Measurements from ENCODE around the gene SOAT1. TPM values are rescaled to one million over a fixed set of nuclear protein-coding genes. Genes with fewer than 3 reads are reported as not detected.
"Not testable (repeated sequence)": the region's sequence is repeated elsewhere in the genome, so short reads cannot be mapped to it uniquely, and the experiment has no call there.

SOAT1 gene
- total RNA-seq, 1 experiment from 2014 or later = 37.1 TPM

DNA sequence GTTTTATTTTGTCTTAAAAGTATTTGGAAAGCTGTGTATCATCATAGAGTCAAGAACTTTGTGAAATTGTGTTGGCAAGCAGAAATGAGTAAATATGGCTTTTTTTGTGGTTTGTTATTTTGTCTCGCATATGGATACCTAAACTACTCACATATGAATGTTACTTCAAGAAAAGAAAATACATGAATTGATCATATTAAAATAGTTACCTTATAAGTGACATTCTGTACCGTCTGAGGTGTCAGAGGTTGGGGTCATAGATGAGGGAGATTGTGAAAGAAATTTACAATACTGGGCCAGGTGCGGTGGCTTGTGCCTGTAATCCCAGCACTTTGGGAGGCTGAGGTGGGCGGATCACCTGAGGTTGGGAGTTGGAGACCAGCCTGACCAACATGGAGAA is 40.8 kb downstream of the SOAT1 start:
- no peak for DNase-seq (ENCODE audit: low read depth, low spot score)
- in situ Hi-C loops (cut with HindIII; ENCODE audit: low pct_unique_long_range_greater_than_20kb, low sequenced_read_pairs) = no loop called here

GRCh38 chr1:179337288-179337687 is 43.7 kb downstream of the SOAT1 start:
- DNase-seq (ENCODE audit: low read depth, low spot score) = no peak
- in situ Hi-C loops (cut with HindIII; ENCODE audit: low pct_unique_long_range_greater_than_20kb, low sequenced_read_pairs) = no loop called here

GRCh38 chr1:179337942-179338560 is 44.5 kb downstream of the SOAT1 start:
- in situ Hi-C loops (cut with HindIII; ENCODE audit: low pct_unique_long_range_greater_than_20kb, low sequenced_read_pairs) = no loop called here
- no peak for DNase-seq (ENCODE audit: low read depth, low spot score)

DNA sequence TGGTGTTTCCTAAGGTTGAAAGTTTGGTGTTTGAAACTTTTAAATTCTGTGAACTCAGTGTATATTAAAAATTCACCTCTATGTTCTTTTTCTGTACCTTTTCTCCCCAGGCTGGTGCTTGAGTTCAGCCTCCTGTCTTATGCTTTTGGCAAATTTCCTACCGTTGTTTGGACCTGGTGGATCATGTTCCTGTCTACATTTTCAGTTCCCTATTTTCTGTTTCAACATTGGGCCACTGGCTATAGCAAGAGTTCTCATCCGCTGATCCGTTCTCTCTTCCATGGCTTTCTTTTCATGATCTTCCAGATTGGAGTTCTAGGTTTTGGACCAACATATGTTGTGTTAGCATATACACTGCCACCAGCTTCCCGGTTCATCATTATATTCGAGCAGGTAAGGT is 47.3 kb downstream of the SOAT1 start:
- DNase-seq (ENCODE audit: low read depth, low spot score) = no peak
- in situ Hi-C loops (cut with HindIII; ENCODE audit: low pct_unique_long_range_greater_than_20kb, low sequenced_read_pairs) = no loop called here

DNA sequence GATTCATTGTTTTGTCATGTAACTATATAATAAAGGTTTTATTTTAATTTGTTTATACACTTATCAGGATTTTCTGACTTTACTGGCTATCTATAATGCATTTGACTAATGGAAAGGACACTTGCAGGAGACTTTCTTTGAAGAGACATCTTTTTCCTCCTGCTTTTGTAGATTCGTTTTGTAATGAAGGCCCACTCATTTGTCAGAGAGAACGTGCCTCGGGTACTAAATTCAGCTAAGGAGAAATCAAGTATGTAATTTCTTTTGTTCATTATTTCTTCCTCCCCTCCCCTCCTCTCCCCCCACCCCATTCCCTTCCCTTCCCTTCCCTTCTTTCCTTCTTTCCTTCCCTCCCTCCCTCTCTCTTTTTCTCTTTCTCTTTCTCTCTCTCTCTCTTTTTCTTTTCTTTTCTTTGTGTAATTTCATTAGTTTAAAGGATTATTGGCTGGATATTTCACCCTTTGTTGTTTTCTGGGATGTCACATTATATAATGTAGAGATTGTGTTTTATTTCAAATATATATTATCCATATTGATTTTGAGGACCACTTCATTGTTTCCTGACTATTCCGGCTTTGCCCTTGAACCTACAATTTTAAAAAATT is 48.4 kb downstream of the SOAT1 start:
- DNase-seq (ENCODE audit: low read depth, low spot score) = no peak
- in situ Hi-C loops (cut with HindIII; ENCODE audit: low pct_unique_long_range_greater_than_20kb, low sequenced_read_pairs) = no loop called here

DNA sequence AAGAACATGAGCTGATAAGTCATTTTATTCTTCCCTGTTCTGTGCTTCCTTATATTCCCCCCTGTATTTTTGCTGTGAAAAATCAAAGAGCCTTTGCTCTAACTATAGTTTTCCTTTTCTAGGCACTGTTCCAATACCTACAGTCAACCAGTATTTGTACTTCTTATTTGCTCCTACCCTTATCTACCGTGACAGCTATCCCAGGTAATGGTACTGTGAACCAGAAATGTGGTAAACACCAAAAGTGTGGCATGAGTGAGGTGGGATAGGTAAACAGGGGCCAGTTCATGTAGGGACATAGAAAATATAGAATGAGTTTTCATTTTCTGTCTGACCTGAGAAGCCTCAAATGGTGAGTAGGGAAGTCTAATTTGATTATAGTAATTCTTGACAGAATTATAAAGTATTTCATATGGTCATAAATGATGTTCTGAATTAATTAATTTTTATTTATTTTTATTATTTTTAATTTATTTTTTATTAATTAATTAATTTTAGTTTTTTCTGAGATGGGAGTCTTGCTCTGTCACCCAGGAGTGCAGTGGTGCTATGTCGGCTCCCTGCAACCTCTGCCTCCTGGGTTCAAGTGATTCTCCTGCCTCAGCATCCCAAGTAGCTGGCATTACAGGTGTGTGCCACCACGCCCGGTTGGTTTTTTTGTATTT is 49.3 kb downstream of the SOAT1 start:
- no peak for DNase-seq (ENCODE audit: low read depth, low spot score)
- in situ Hi-C loops (cut with HindIII; ENCODE audit: low pct_unique_long_range_greater_than_20kb, low sequenced_read_pairs) = no loop called here

GRCh38 chr1:179351281-179351680 is 57.7 kb downstream of the SOAT1 start:
- DNase-seq (ENCODE audit: low read depth, low spot score) = no peak
- in situ Hi-C loops (cut with HindIII; ENCODE audit: low pct_unique_long_range_greater_than_20kb, low sequenced_read_pairs) = no loop called here

- DNase-seq (ENCODE audit: low read depth, low spot score) = no peak
- in situ Hi-C loops (cut with HindIII; ENCODE audit: low pct_unique_long_range_greater_than_20kb, low sequenced_read_pairs) = no loop called here
These were observed 58.6 kb downstream of the SOAT1 start for GRCh38 chr1:179352236-179352635.

DNA sequence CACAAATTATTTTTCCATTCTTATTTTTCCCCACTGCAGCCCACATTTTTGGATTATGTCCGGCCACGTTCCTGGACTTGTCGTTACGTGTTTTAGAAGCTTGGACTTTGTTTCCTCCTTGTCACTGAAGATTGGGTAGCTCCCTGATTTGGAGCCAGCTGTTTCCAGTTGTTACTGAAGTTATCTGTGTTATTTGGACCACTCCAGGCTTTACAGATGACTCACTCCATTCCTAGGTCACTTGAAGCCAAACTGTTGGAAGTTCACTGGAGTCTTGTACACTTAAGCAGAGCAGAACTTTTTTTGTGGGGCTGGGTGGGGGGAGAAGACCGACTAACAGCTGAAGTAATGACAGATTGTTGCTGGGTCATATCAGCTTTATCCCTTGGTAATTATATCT is 59.9 kb downstream of the SOAT1 start:
- no peak for DNase-seq (ENCODE audit: low read depth, low spot score)
- in situ Hi-C loops (cut with HindIII; ENCODE audit: low pct_unique_long_range_greater_than_20kb, low sequenced_read_pairs) = no loop called here

GRCh38 chr1:179361631-179362030 is 68.0 kb downstream of the SOAT1 start:
- in situ Hi-C loops (cut with HindIII; ENCODE audit: low pct_unique_long_range_greater_than_20kb, low sequenced_read_pairs); DNase-seq (ENCODE audit: low read depth, low spot score): not testable (repeated sequence)

DNA sequence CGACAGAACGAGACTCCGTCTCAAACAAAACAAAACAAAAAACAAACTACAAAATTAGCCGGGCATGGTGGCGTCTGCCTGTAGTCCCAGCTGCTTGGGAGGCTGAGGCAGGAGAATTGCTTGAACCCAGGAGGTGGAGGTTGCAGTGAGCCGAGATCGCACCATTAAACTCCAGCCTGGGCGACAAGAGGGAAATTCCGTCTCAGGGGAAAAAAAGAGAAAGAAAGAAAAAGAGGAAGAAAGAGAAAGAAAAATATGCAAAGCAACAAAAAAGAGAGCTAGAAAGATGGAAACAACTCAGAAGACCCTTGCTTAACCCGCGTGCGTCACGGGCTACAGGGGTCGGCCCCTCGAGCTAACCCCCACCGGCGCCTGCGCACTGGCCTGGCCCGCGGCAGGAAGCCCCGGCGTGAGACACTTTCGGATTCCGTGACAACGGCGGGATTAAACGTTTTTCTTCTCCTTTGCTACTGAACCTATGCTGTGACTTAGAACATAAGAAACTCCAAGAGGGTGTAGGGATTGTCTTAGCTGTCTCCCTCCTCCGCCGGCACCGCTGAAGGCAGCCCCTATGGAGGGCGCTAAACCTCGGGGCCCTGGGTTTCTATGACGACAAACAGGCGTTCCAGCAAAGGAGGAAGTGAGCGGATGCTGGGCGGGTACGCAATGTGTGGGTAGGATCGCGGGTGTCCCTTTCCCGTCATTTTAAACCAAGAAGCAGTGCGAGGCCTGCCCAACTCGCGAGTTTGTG is 71.9 kb downstream of the SOAT1 start, which contains the start of gene AXDND1:
AXDND1 (plus strand) TSS at position 630 of the 751 bp plus-strand sequence. CDS start 539 bp downstream, outside the sequence.
- peak; percentile 90 for DNase-seq (ENCODE audit: low read depth, low spot score)
- in situ Hi-C loops (cut with HindIII; ENCODE audit: low pct_unique_long_range_greater_than_20kb, low sequenced_read_pairs) = no loop called here

GRCh38 chr1:179366093-179366800 is 72.7 kb downstream of the SOAT1 start:
- no peak for DNase-seq (ENCODE audit: low read depth, low spot score)
- in situ Hi-C loops (cut with HindIII; ENCODE audit: low pct_unique_long_range_greater_than_20kb, low sequenced_read_pairs) = no loop called here

DNA sequence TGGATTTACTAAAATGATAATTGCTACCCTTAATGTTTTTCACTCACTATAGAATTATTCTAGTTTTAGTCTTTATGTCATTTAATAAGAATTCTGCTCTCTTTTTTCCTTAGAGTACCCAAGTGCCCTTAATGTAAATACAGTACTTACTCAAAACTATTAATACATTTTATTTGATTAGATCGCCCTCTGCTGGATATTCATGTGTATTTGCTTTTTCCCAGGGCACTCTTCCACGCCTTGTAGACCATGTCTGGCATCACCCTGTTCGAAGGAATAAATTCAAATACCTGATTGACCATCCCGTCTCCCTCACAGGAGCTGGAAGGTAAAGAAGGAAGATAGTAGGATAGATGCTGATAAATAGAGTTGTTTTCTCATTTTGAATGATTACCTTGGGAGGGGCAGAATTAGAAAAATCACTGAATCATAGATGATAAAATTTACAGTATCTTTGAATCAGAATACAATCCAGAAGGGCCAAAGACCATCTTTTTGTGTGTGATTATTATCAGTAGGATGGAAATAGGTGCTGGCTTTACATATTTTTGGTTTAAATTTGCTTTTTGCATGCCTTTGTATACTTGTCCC is 76.2 kb downstream of the SOAT1 start:
- in situ Hi-C loops (cut with HindIII; ENCODE audit: low pct_unique_long_range_greater_than_20kb, low sequenced_read_pairs) = no loop called here
- DNase-seq (ENCODE audit: low read depth, low spot score) = peak; percentile 81

- in situ Hi-C loops (cut with HindIII; ENCODE audit: low pct_unique_long_range_greater_than_20kb, low sequenced_read_pairs) = no loop called here
- DNase-seq (ENCODE audit: low read depth, low spot score) = no peak
These were observed 78.6 kb downstream of the SOAT1 start for GRCh38 chr1:179372160-179372559.

DNA sequence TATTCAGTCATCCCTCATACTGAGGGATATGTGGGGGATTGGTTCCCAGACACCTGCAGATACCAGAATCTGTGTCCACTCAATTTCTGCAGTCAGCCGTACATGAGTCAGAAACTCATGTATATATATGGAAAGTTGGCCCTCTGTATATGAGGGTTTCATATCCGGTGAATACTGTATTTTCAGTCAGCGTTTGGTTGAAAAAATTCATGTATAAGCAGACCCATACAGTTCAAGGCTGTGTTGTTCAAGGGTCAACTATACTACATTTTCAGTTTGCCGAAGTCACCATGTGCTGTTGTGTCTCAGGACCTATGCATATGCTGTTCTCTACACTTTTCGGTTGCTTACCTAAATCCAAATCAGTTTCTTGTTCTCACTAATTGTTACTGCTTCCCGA is 82.6 kb downstream of the SOAT1 start:
- DNase-seq (ENCODE audit: low read depth, low spot score) = no peak
- in situ Hi-C loops (cut with HindIII; ENCODE audit: low pct_unique_long_range_greater_than_20kb, low sequenced_read_pairs) = no loop called here

DNA sequence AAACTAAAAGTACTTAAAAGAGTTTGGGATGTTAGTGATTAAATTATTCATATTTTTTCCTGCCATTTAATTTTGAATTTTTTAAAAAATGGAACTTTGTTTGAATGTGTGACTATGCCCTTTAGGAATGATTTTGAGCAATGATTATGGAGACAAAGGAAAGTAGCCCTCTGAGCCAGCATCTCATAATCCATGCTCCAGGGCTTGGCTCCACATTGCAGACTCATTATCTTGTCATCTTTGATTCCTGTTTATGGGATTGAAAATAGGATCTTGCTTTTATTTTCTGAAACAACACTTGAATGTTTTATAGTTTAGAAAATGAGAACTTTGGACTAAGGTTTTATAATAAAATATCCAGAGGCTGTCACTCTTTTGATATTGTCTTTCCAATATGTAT is 86.7 kb downstream of the SOAT1 start:
- in situ Hi-C loops (cut with HindIII; ENCODE audit: low pct_unique_long_range_greater_than_20kb, low sequenced_read_pairs) = no loop called here
- DNase-seq (ENCODE audit: low read depth, low spot score) = no peak

- in situ Hi-C loops (cut with HindIII; ENCODE audit: low pct_unique_long_range_greater_than_20kb, low sequenced_read_pairs) = no loop called here
- DNase-seq (ENCODE audit: low read depth, low spot score) = no peak
These were observed 90.4 kb downstream of the SOAT1 start for GRCh38 chr1:179384027-179384426.
